Common myeloid progenitor, CD34-positive (primary cell): ENCODE measurements around the gene AKAP6.

Experiments used
- CTCF ChIA-PET: fragments of 350-600 bp; sonication (Branson Sonifier 250); formaldehyde crosslinking; loops from one replicate; lab custom pipeline; 2021; ENCODE audit warnings: antibody characterized with exemption; lab: Charles Lee
- POLR2A ChIA-PET: fragments of 350-600 bp; sonication (Branson Sonifier 250); formaldehyde crosslinking; loops from one replicate; lab custom pipeline; 2021; ENCODE audit warnings: antibody characterized with exemption; lab: Charles Lee
- DNase-seq, 3 donors: peaks; one replicate each; pipeline versions ENCODE4 v3.0.0 to v3.0.0-alpha.2; 2013
- H3K27ac ChIP-seq, 2 experiments: 1 replicate in 1 of 2; 2 replicates in 1 of 2; pipeline ENCODE4 v1.7.0; 2013; ENCODE audit warnings: inconsistent platforms in 2 of 2, low read length in 2 of 2, mild to moderate bottlenecking in 2 of 2, low read depth in 1 of 2, moderate library complexity in 1 of 2; ENCODE audit not compliant: severe bottlenecking in 2 of 2, insufficient read depth in 1 of 2, poor library complexity in 1 of 2
- H3K27me3 ChIP-seq, 5 experiments: replicated peaks in 2 of 5; 1 replicate in 3 of 5; 2 replicates in 2 of 5; pipeline versions ENCODE4 v1.6.1 to v1.7.0; 2013; ENCODE audit warnings: low read length in 4 of 5, mild to moderate bottlenecking in 2 of 5, moderate library complexity in 2 of 5, inconsistent platforms in 1 of 5; ENCODE audit not compliant: insufficient read depth in 5 of 5, control insufficient read depth in 4 of 5
- H3K36me3 ChIP-seq, 4 experiments: 1 replicate in 2 of 4; 2 replicates in 2 of 4; pipeline versions ENCODE4 v1.6.1 to v1.7.0; 2013; ENCODE audit warnings: low read length in 3 of 4, control low read depth in 1 of 4, mild to moderate bottlenecking in 1 of 4; ENCODE audit not compliant: control insufficient read depth in 4 of 4, insufficient read depth in 4 of 4
- H3K4me1 ChIP-seq, 4 experiments: 1 replicate in 3 of 4; 2 replicates in 1 of 4; pipeline versions ENCODE4 v1.6.1 to v1.7.1; 2013; ENCODE audit warnings: low read length in 3 of 4, mild to moderate bottlenecking in 3 of 4, control low read depth in 1 of 4, inconsistent platforms in 1 of 4, moderate library complexity in 1 of 4; ENCODE audit not compliant: control insufficient read depth in 4 of 4, insufficient read depth in 4 of 4; ENCODE audit errors: control extremely low read depth in 1 of 4
- H3K4me3 ChIP-seq, 7 experiments: 1 replicate in 4 of 7; 2 replicates in 3 of 7; pipeline versions ENCODE4 v1.5.1 to v1.7.0; 2013; ENCODE audit warnings: mild to moderate bottlenecking in 7 of 7, low read length in 6 of 7, moderate library complexity in 6 of 7, inconsistent platforms in 2 of 7, low read depth in 2 of 7, control low read depth in 1 of 7; ENCODE audit not compliant: insufficient read depth in 4 of 7, control insufficient read depth in 1 of 7; ENCODE audit errors: extremely low read depth in 1 of 7
- H3K9me3 ChIP-seq, 5 experiments: 1 replicate in 4 of 5; 2 replicates in 1 of 5; pipeline versions ENCODE4 v1.6.1 to v1.7.1; 2013; ENCODE audit warnings: low read length in 4 of 5, mild to moderate bottlenecking in 2 of 5, inconsistent platforms in 1 of 5, low read depth in 1 of 5, moderate library complexity in 1 of 5; ENCODE audit not compliant: control insufficient read depth in 4 of 5, insufficient read depth in 2 of 5; ENCODE audit errors: control extremely low read depth in 1 of 5
- WGBS: methylation state at CpG from one replicate; pipeline ENCODE4 v1.1.5; 2013; ENCODE audit not compliant: insufficient coverage; 5-methylcytosine and 5-hydroxymethylcytosine counted together

Gene AKAP6

DNA sequence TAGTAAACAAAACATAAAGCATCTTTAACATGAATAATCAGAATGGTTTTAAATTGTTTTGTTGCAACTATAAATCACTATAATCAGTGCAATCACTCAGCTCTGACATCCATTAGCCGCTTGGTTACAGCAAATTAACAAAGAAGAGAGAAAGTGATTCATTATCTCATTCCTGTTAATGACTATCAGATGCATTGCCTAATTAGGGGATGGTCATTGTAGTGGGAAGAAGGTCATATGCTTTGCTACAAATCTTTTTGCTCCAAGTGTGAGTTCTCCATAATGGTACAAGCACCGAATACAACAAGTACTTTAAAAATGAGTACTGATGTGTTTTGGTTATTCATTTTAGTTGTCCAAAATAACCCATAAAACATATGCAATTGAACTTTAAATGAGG lies 272.0 kb downstream of the AKAP6 start:
- ChIA-PET POLR2A (no interaction called here), CTCF (no interaction called here)
- Histone ChIP-seq H3K36me3 (no peaks in the 10 kb centered on the region), H3K4me3 (no peak overlapping the region), H3K4me1 (no peaks in the 10 kb centered on the region), H3K9me3 (no peaks in the 10 kb centered on the region), H3K27ac (no peak overlapping the region), H3K27me3 (no peaks in the 10 kb centered on the region)
- WGBS, result no CpG with 5 or more reads among the region's 2 CpGs
- DNase-seq, result no peak

DNA sequence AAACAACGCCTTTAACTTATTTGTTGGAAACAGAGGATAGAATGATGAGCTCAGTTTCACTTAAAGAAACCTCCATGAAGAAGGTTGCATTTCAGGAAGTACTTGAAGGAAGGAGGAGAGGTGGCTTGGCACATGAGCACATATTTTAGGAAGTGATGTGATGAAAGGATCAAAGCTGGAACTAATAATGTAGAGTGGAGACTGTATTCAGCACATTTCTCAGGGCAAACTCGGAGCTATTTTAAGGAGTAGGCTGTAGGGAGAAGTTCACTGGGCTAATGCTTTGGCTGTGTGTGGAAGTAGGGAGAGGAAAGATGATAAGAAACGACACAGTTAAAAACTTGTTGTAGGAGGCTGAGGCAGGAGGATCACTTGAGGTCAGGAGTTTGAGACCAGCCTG lies 272.8 kb downstream of the AKAP6 start:
- DNase-seq, result no peak
- Histone ChIP-seq H3K27me3 (no peaks in the 10 kb centered on the region), H3K4me1 (no peaks in the 10 kb centered on the region), H3K4me3 (no peak overlapping the region), H3K27ac (no peak overlapping the region), H3K9me3 (no peaks in the 10 kb centered on the region), H3K36me3 (no peaks in the 10 kb centered on the region)
- CTCF ChIA-PET, result interaction anchor here (0.8 to 1.2 kb wide), 2 partner anchors 10 to 13 kb away, joined by 3 read pairs; no protein-coding TSS in a partner anchor
- POLR2A ChIA-PET, result no interaction called here
- 97% methylated on average over 3 of the region's 3 CpGs for WGBS

DNA sequence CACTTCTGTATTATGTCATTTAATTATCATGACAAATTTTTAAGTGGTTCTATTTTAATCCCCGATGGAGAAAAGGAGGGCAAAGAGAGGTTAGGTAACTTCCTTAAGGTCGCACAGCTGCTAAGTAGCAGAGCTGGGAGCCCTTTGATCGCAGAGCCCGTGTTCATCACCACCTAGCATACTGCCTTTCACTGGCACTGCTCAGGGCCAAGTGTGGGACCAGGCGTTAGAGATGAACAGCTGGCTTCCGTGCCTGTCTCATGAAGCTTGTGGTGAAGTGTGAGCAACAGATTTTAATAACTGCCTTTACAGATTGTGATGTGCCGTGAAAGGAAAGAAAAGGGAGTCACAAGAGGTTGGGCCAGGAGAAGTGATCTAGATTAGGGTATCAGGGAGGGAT lies 273.6 kb downstream of the AKAP6 start:
- H3K4me1 ChIP-seq, result no peaks in the 10 kb centered on the region
- no peak for DNase-seq
- ChIA-PET CTCF (interaction anchor here (1.2 kb wide), 1 partner anchor 11 kb away, joined by 3 read pairs; no protein-coding TSS in a partner anchor), POLR2A (interaction anchor here (0.7 kb wide), 1 partner anchor 1435 kb away, joined by 3 read pairs; no protein-coding TSS in a partner anchor)
- H3K27me3 ChIP-seq, result no peaks in the 10 kb centered on the region
- H3K9me3 ChIP-seq, result no peaks in the 10 kb centered on the region
- H3K36me3 ChIP-seq, result no peaks in the 10 kb centered on the region
- H3K4me3 ChIP-seq, result no peak overlapping the region
- no peak overlapping the region for H3K27ac ChIP-seq
- WGBS, result 97% methylated on average over 6 of the region's 7 CpGs

DNA sequence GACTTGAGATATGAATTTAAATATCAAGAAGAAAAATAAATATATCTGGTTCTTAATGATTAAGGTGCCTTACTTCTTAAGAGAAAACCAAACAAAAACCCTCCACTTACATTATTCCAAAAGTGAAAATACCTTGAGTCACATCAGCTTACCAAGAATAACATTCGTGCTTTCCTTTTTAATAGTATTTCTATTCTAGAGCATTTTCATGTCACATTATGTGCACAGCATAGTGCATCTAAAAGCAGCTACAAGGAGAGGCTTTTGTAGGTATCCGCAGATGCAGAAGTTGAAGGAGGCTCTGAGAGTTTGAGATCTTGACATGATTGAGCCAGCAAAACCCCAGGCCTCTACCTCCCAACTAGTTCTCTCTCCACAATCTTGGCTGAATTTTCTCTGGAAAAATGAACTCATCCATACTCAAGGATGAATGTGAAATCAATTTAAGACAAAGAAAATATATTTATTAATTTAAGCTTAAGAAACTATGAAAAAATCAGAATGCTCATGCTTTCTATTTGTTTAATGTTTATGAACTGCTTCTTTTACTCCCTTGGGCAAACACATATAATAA lies 275.0 kb downstream of the AKAP6 start:
- WGBS, result 100% methylated on average over 2 of the region's 2 CpGs
- ChIA-PET CTCF (no interaction called here), POLR2A (no interaction called here)
- DNase-seq, result no peak
- no peak overlapping the region for H3K27ac ChIP-seq
- no peaks in the 10 kb centered on the region for H3K4me1 ChIP-seq
- no peaks in the 10 kb centered on the region for H3K9me3 ChIP-seq
- H3K27me3 ChIP-seq, result no peaks in the 10 kb centered on the region
- no peaks in the 10 kb centered on the region for H3K36me3 ChIP-seq
- no peak overlapping the region for H3K4me3 ChIP-seq

DNA sequence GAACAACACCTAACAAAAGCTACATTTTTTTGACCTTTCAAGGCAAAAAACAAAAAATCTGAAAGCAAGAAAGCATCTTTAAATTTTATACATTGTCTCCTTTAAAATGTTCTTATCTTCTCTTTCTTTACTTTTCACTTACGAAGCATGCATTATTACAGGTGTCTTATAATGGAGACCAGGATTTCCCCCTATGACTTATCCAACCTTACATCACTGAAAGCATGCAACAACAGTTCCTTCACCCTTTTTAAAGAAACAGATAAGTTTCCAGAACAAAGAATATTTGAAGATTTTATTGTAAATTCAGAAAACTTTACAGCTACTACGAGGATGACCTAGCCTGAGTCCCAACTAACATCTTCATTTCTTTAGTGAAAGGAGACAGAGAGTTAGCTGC lies 277.2 kb downstream of the AKAP6 start:
- no peak overlapping the region for H3K27ac ChIP-seq
- DNase-seq, result no peak
- no peaks in the 10 kb centered on the region for H3K4me1 ChIP-seq
- no peaks in the 10 kb centered on the region for H3K9me3 ChIP-seq
- CTCF ChIA-PET, result no interaction called here
- no peak overlapping the region for H3K4me3 ChIP-seq
- H3K27me3 ChIP-seq, result no peaks in the 10 kb centered on the region
- no peaks in the 10 kb centered on the region for H3K36me3 ChIP-seq
- WGBS, result 100% methylated on average over 1 of the region's 2 CpGs
- POLR2A ChIA-PET, result no interaction called here

DNA sequence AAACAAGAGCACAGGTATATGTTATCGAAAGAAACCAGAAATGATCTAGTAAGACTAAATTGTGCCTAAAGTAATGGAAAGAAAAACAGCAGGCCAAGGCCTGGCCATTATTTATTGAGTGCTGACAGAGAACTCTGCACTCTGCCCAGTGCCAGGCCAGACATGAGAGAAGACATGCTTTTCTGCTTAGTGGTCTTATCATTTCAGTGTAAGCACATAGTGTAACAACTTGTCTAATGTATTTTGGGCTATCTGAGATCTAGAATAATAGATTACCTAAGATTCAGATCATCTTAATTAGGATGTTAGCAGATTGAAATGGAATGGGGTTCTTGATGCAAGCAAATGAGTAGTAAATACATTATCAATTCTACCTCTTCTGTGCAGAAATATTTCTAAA lies 278.3 kb downstream of the AKAP6 start:
- H3K4me3 ChIP-seq, result no peak overlapping the region
- H3K27me3 ChIP-seq, result no peaks in the 10 kb centered on the region
- no peak for DNase-seq
- no peaks in the 10 kb centered on the region for H3K36me3 ChIP-seq
- ChIA-PET CTCF (no interaction called here), POLR2A (no interaction called here)
- 100% methylated on average over 1 of the region's 1 CpG for WGBS
- no peaks in the 10 kb centered on the region for H3K9me3 ChIP-seq
- no peaks in the 10 kb centered on the region for H3K4me1 ChIP-seq
- H3K27ac ChIP-seq, result no peak overlapping the region

DNA sequence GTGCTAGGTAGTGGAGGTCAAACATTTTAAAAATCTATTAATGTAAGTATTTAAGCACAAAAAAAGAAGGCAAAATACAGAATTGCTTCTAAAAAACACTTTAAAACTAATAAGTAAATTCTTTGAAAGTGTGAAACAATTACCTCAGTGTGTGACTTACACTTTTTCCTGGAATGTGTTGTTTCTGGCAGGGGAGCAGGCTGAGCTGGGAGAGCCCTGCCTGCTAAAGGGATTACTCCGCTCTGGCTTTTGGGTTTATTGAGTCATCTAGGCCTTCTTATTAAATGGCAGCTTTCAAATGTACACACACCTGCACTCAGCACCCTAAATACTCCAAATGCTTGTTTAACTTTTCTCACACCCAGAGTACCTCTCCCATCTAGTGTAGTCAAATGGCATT lies 279.8 kb downstream of the AKAP6 start:
- Histone ChIP-seq H3K27ac (no peak overlapping the region), H3K4me1 (no peaks in the 10 kb centered on the region), H3K4me3 (no peak overlapping the region), H3K9me3 (no peaks in the 10 kb centered on the region), H3K36me3 (no peaks in the 10 kb centered on the region), H3K27me3 (no peaks in the 10 kb centered on the region)
- CTCF ChIA-PET, result no interaction called here
- WGBS, result no CpG with 5 or more reads among the region's 1 CpG
- POLR2A ChIA-PET, result no interaction called here
- DNase-seq, result no peak
